NCI-H2029 (cell line): Measurements from ENCODE around the gene PEBP1.

Experiments used
- DNase-seq: peaks from one replicate; lab custom pipeline; 2025; lab: John Stamatoyannopoulos, UW

The PEBP1 gene

DNA sequence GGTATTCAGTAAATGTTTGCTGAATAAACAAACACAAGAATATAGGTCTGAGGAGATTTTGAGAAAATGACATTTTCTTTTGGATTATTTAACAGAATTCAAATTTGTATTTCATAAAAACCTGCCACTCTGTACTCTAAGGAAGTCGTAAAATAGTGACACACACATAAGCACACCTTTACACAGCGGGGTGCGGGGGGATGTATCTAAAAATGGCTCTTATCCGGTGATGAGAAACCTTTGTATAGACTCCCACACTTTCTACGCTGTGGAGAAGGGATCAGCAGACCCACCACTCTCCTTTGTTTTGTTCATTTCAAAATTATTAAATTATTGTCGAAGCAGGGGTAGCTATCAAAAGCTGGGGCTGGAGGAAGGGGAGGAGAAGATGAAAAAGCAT lies 58.0 kb downstream of the PEBP1 start:
- DNase-seq, result no peak
